PC-9 (cell line): Measurements from ENCODE around the gene IDI1.

Experiments
- EZH2 ChIP-seq: fragments of 200-600 bp; sonication (generic); IDR thresholded peaks from 2 replicates; pipeline ENCODE4 v1.8.0; 2017; ENCODE audit warnings: antibody characterized with exemption, low read depth
- TF ChIP-seq, protein P1 (sequence below): fragments of 200-600 bp; sonication (generic); conservative IDR thresholded peaks from 2 replicates; pipeline ENCODE4 v1.6.1; 2017; ENCODE audit warnings: mixed run types, antibody characterized with exemption, mild to moderate bottlenecking, moderate library complexity

DNA sequence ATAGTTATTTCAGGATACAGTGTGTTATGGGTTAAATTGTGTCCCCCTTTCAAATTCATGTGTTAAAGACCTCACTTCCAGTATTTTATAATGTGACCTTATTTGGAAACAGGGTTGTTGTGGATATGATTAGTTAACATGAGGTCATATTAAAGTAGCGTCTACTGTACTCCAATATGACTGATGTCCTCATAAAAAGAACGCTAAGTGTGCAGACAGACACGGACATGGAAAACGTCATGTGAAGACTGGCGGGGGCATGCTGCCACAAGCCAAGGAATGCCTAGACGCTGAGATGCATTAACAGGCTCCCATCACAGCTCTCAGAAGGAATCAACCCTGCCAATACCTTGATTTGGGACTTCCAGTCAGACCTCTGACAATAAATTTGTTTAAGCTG lies 5.8 kb upstream of the IDI1 start:
- TF ChIP-seq EZH2, result no peak
- TF ChIP-seq, protein P1, sequence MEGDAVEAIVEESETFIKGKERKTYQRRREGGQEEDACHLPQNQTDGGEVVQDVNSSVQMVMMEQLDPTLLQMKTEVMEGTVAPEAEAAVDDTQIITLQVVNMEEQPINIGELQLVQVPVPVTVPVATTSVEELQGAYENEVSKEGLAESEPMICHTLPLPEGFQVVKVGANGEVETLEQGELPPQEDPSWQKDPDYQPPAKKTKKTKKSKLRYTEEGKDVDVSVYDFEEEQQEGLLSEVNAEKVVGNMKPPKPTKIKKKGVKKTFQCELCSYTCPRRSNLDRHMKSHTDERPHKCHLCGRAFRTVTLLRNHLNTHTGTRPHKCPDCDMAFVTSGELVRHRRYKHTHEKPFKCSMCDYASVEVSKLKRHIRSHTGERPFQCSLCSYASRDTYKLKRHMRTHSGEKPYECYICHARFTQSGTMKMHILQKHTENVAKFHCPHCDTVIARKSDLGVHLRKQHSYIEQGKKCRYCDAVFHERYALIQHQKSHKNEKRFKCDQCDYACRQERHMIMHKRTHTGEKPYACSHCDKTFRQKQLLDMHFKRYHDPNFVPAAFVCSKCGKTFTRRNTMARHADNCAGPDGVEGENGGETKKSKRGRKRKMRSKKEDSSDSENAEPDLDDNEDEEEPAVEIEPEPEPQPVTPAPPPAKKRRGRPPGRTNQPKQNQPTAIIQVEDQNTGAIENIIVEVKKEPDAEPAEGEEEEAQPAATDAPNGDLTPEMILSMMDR, result no peak
